ENCODE measurements around the gene SLC24A4.

DNA sequence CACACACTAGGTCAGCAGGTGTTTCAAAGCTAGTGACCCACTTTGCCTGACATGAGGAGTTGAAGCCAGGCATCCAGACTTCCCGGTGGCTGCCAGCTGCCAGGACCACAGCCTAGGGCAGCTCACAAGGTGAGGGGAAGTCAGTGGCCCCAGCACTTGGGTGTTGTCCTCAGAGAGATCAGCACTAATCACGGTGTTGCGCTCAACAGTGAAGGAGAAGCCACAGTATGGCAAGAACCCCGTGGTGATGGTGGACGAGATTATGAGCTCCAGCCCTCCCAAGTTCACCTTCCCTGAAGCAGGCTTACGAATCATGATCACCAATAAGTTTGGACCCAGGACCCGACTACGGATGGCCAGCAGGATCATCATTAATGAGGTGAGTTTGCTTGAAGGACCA, 130.7 kb downstream of the SLC24A4 start:
- TF ChIP-seq, protein P1, sequence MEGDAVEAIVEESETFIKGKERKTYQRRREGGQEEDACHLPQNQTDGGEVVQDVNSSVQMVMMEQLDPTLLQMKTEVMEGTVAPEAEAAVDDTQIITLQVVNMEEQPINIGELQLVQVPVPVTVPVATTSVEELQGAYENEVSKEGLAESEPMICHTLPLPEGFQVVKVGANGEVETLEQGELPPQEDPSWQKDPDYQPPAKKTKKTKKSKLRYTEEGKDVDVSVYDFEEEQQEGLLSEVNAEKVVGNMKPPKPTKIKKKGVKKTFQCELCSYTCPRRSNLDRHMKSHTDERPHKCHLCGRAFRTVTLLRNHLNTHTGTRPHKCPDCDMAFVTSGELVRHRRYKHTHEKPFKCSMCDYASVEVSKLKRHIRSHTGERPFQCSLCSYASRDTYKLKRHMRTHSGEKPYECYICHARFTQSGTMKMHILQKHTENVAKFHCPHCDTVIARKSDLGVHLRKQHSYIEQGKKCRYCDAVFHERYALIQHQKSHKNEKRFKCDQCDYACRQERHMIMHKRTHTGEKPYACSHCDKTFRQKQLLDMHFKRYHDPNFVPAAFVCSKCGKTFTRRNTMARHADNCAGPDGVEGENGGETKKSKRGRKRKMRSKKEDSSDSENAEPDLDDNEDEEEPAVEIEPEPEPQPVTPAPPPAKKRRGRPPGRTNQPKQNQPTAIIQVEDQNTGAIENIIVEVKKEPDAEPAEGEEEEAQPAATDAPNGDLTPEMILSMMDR (IDR thresholded peaks at IDR 0.05) = no peak
- TF ChIP-seq POLR2A (IDR thresholded peaks at IDR 0.05) = no peak

Data from uterus (tissue), 2 donors.